Measurements from ENCODE around the gene LGI1.

The LGI1 gene

GRCh38 chr10:93755443-93756116 is 2.2 kb upstream of the LGI1 start:
- no peak for DNase-seq

DNA sequence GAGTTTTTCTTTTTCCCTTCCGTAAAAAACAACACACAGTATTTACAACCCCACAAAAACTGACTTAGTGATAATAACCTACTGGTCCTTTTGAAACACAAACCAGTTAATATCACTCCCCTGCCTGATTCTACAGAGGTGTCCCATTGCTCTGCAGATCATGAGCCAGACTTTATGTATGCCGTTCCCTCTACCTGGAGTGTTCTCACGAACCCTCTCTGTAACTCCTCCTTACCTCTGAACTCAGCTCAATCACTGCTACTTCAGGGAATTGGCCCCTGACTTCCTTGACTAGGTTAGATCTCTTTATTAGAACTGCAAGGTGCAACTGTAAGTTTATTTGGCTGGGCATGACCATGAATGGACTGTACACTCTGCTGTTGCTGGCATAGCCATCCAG is 1.6 kb upstream of the LGI1 start:
- no peak for DNase-seq

DNA sequence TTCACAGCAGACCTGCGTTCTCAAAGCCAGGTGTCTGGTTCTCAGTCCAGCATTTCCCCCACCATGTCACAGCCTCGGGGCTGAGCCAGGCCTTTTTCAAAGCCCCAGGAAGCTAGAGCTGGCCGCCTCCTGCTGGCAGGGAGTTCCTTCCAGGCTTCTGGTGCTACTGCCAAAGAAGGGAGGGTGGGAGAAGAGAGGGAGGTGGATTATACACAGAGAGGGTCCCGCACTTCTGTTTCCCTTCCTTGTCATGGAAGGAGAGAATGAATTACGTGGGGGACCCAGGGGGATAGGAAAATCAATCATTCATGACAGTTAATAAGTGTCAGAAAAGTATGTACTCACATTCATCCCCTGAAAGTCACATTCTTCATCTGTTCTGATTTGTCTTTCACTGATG is 600 bp upstream of the LGI1 start:
- DNase-seq: no peak

- no peak for DNase-seq
Measured at GRCh38 chr10:93758508-93758885, 761 bp downstream of the LGI1 start.

- no peak for DNase-seq
Measured at GRCh38 chr10:93758891-93759410, 1.2 kb downstream of the LGI1 start.

- DNase-seq: no peak
Measured at GRCh38 chr10:93760490-93760889, 2.8 kb downstream of the LGI1 start.

GRCh38 chr10:93762979-93763391 is 5.2 kb downstream of the LGI1 start:
- DNase-seq: no peak

- DNase-seq: no peak
Measured at GRCh38 chr10:93766918-93767317, 9.2 kb downstream of the LGI1 start.

GRCh38 chr10:93767724-93768399 is 10.1 kb downstream of the LGI1 start:
- DNase-seq: no peak

GRCh38 chr10:93768892-93769291 is 11.2 kb downstream of the LGI1 start:
- DNase-seq: no peak

DNA sequence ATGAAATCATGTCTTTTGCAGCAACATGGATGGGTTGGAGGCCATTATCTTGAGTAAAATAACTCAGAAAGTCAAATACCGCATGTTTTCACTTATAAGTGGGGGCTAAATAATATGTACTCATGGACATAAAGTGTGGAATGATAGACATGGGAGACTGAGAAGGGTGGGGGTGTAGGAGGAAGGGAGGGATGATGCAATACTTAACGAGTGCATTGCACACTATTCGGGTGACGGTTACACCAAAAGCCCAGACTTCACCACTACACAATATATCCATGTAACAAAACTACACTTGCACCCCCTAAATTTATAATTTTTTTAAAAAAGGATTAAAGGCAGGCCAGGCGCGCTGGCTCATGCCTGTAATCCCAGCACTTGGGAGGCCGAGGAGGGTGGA is 13.6 kb downstream of the LGI1 start:
- no peak for DNase-seq

DNA sequence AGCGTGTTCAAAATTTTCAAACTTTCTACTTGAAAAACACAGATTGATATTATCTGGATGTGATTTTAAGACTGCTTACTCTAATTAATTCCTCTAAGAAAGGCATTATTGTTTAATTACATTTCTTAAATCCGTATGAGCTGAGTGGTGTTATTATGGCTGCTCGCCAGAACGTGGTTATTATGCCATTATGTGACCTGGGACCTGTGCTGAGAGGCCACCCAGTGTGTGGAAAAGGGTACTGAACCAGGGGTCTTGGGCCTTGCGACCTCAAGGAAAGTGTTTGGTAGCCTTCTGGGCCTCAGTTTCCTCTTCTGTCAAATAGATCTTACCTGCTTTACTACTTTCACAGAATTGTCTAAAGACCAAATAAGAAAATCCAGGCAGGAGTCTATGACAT is 15.4 kb downstream of the LGI1 start:
- no peak for DNase-seq

DNA sequence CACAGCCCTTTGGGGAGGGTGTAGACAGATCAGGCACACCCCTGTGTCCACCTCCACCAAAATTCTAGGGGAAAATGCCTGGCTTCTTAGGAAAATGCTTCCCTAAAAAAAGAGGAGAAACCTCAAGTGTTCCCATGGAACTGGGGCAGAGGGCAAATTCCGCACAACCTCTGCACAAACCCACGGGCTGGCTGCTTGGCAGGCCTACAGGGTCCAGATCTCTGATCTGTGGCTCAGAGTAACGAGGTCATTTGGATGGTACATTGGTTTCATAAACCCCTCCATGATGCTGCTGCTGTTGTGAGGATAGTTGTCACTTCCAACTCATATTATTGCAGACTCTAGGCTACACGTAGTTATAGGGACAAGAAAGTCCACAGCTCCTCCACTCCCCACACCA is 16.0 kb downstream of the LGI1 start:
- DNase-seq: no peak

- no peak for DNase-seq
Measured at GRCh38 chr10:93775356-93775755, 17.6 kb downstream of the LGI1 start.

DNA sequence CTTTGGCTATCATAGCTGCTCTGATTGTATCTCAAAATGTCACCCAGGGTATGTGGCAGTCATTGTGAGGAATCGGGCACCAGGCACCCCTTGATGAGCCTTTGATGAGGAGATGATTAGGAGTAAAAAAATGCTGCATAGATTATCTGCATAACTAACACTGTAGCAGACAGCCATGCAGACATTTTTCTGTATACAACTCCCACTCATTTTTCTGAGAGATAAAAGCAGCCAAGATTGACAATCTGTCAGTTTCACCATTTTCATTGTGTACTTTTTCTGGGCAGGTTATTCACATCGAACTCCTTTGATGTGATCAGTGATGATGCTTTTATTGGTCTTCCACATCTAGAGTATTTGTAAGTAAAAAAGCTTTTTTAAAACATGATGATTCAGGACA is 19.4 kb downstream of the LGI1 start:
- DNase-seq: no peak

- no peak for DNase-seq
Measured at GRCh38 chr10:93784059-93784458, 26.3 kb downstream of the LGI1 start.

- no peak for DNase-seq
Measured at GRCh38 chr10:93788413-93789208, 30.9 kb downstream of the LGI1 start.

DNA sequence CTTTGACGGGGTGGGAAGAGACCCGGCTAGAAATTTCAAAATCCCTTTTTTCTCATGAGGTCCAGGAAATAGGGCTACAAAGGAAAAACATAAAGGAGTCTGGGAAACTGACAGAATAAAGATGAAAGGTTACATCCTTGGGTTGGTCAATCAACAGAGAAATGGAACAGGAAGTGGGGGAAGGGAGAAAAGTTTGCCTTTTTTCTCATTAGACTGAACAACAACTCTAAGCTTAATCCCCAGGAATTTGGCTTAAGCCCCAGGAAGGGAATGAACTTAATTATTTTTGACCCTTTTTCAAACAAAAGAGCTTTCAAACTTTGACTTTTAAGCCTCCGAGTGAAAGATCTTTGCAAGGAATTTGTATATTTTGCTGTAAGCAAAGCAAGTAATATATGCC is 32.7 kb downstream of the LGI1 start:
- DNase-seq: no peak

DNA sequence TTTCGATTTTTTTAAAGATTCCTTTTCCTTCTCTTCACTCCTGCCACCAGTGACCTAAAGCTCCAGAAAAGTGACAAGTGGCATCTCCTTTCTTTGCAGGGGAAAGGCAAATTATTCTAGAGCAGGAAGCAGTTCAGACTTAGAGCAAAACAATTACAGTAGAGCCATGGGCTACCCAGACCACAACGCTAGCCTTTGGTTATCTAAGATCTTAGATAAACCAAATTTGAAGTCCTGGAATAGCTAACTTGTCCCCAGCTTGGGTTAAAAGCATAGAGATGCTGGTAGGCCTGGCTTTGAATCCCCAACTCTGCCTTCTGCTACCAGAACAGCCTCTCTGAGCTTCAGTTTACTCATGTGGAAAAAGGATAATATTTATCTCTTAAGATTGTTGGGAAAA is 38.4 kb downstream of the LGI1 start:
- no peak for DNase-seq

- no peak for DNase-seq
Measured at GRCh38 chr10:93797825-93798224, 40.1 kb downstream of the LGI1 start.

DNA sequence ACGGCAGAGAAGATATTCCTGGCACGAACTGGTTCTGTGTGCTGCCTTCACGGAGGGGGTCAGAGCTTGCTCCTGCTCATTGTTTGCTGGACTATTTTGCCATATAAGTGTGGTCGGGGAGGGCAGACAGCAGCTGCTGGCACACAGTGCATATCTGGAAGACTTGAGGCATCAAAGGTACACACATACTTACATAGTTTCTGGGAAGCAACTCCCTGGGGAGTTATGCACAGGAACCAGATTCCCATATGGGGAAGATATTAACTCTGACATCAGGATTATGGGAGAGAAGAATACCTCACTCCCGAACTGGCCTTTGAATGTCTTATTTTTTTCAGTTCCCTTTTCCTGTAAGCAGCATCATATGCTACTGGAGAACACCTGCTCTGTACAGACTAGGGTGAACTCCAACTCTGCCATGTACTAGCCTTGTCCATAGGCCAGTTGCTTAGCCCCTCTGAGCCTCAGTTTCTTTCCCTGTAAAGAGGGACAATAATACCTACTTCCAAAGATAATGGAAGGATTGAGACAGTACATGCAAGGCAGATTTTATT is 41.5 kb downstream of the LGI1 start:
- no peak for DNase-seq

DNA sequence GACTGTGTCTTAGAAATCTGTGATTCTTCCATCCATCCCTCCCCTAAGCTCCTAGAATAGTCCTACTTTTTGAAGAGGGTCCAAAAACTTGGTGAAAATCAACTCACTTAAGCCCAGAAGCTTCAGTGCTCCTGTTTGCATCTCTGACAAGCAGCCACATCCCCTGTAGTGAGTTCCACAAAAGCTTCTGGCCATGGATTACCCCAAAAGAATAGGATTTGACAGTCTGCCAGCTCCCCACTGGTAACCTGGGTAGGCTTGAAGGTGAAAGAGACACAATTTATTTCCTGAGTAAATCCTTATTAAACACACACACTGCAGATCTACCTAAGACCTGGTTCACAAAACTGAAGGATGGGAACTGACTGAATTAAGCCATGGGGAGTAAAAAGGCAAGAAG is 46.5 kb downstream of the LGI1 start:
- no peak for DNase-seq

DNA sequence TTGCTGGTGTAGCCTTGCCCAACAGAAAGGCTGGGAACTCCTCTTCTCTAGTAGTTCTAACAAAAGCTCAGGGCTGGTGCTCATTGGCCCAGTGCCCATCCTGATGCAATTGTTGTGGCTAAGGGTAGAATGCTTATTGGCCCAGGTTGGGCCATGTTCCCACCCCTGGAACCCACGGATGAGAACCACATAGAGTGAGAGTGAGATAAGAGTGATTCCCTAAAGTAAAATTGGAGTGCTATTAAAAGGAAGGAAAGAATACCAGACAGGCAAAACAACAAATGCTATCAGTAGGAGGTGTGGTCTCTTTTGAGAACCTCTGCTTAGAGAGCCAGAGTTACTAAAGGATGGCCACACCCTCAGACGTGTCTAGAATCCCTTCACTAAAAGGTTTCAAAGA is 49.2 kb downstream of the LGI1 start:
- no peak for DNase-seq

DNA sequence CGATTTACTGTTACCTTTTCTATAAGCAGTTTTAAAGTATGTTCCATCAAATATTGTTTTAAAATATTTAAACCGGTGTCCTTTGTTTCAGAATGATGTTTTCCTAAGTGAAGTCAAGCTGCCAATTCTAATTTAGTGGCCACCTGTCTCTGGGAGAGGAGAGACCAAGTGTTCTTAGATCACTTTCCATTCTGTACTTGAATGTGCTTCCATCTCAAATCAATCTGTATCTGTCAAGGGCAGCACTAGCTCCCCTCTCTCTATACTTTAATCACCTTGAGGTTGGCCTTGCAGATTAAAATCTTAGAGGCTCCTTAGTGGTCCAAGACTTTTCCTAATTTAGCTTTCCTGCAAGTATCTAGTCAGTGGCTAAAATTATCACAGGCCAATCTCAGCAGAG is 49.6 kb downstream of the LGI1 start:
- DNase-seq: no peak
